GM12875 (cell line): ENCODE results near the gene SDR42E1.

Experiments
- H3K4me3 ChIP-seq: one replicate; pipeline ENCODE4 v1.5.1; 2011; ENCODE audit warnings: low read depth, low read length, control low read depth
- TF ChIP-seq, protein P1 (sequence below): IDR thresholded peaks from 2 replicates; pipeline ENCODE4 v1.5.1; 2011; ENCODE audit warnings: low read depth, mild to moderate bottlenecking, control low read depth, inconsistent platforms, low read length, moderate library complexity, borderline replicate concordance; ENCODE audit not compliant: insufficient read depth

Gene SDR42E1

DNA sequence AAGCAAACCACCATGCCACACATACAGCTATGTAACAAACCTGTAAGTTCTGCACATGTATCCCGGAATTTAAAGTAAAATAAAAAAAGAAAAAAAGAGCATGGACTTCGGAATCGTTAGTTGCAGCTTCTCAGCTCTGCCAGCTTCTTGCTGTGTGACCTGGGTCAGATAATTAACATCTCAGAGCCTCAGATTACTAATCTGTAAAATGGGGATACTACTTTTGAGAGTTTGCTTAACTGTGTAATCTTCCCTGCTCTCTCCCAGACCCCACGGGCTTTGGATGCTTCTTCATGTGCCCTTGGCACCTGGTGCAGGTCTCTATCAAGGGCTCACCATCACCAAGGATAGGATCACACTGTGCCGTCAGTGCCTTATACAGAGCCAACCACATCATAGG is 40.4 kb upstream of the SDR42E1 start:
- TF ChIP-seq, protein P1, sequence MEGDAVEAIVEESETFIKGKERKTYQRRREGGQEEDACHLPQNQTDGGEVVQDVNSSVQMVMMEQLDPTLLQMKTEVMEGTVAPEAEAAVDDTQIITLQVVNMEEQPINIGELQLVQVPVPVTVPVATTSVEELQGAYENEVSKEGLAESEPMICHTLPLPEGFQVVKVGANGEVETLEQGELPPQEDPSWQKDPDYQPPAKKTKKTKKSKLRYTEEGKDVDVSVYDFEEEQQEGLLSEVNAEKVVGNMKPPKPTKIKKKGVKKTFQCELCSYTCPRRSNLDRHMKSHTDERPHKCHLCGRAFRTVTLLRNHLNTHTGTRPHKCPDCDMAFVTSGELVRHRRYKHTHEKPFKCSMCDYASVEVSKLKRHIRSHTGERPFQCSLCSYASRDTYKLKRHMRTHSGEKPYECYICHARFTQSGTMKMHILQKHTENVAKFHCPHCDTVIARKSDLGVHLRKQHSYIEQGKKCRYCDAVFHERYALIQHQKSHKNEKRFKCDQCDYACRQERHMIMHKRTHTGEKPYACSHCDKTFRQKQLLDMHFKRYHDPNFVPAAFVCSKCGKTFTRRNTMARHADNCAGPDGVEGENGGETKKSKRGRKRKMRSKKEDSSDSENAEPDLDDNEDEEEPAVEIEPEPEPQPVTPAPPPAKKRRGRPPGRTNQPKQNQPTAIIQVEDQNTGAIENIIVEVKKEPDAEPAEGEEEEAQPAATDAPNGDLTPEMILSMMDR, result no peak
- H3K4me3 ChIP-seq, result no peak overlapping the region

DNA sequence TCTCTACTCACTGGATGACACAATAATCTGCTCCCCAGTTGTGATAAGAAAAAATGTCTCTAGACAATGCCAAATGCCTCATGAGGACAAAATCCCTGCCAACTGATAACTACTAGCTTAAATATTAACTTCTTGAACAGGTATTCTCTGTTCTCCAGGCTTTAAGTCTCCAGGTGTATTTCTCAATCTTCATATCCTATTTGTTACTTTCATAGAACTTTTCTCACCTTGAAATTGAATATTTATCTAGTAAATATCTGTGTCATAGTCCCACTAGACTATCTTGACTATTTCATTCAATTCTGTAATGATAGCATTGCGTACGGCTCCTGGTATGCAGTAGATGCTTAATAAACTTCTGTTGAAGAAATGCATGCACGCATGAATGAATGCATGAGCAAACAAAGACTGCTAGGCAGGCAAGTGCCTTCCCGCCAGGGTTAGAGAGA is 39.7 kb upstream of the SDR42E1 start:
- TF ChIP-seq, protein P1, result no peak
- no peak overlapping the region for H3K4me3 ChIP-seq

DNA sequence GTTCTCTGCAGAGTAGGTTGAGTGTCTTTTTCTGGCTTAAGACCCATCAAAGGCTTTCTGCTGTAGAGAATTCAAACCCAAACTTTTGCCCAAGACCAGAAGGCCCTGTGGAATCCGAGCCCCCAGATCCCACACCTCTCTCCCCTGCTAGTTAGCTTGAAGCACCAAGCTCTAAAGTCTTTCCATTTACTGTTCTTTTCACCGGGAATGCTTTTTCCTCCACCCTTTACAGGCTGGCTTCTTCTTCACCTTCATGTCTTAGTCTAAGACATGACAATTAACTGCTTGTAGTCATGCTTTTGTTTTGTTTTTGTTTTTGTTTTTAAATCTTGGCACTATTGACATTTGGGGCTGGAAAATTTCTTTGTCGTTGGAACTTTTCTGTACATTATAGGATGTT is 39.2 kb upstream of the SDR42E1 start:
- TF ChIP-seq, protein P1, result no peak
- no peak overlapping the region for H3K4me3 ChIP-seq

GRCh38 chr16:82049484-82049883 is 38.2 kb upstream of the SDR42E1 start:
- TF ChIP-seq, protein P1, result no peak
- no peak overlapping the region for H3K4me3 ChIP-seq

- H3K4me3 ChIP-seq, result no peak overlapping the region
- TF ChIP-seq, protein P1, result no peak
Observed at GRCh38 chr16:82047787-82048186, 36.5 kb upstream of the SDR42E1 start.

DNA sequence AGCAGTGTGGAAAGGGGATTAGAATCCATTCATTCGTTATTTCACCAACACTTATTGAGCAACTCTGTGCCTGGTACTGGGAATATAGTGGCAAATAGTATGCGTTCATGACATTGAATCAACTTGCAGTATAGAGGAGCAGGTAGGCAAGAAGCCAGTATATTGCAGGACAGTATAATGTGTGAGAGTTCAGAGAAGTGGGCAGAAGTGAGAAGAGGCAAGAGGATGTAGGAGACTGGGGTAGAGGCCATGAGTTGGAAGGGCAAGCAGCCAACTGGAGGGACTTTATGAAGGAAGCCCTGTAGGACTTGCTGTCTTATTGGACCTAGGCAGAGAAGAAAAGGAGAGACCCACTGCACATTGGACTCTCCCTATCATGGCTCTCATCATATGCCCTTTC is 36.1 kb upstream of the SDR42E1 start:
- H3K4me3 ChIP-seq, result no peak overlapping the region
- TF ChIP-seq, protein P1, result no peak

DNA sequence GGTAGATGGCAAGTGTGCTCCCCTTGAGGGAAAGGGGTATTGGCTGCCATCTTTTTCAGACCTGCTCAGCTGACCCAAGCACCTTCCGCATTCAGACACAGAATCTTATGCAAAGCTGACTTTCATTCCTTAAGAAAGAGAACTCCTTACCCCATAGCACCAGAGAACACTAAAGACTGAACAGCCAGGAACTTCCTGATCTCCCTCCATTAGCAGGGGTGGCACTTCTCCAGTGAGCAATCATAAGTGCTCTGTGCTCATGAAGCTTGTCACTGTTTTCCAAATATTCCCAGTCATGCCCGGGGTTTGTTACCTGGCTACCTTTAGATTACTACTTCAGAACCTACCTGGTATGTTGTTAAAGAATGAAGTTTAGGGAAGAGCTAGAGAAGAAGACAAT is 35.7 kb upstream of the SDR42E1 start:
- TF ChIP-seq, protein P1, result no peak

More for the DNA sequence above, 35.7 kb upstream of the SDR42E1 start:
- H3K4me3 ChIP-seq, result no peak overlapping the region
